Calu3 (cell line): Measurements from ENCODE around the gene TMEM170A. TPM values are rescaled to one million over a fixed set of nuclear protein-coding genes. Genes with fewer than 3 reads are reported as not detected.

Experiments
- BruUV-seq: library from RNA; stranded (reverse); fragments of 400-500 nt; replicated peaks from 2 replicates; lab custom pipeline; 2021; lab: Mats Ljungman, UMichigan
- CTCF ChIA-PET: fragments of 300-600 bp; sonication (Branson Sonifier 250); formaldehyde crosslinking; loops from one replicate; lab custom pipeline; 2022; ENCODE audit warnings: antibody characterized with exemption; lab: Charles Lee
- DNase-seq: peaks from one replicate; pipeline ENCODE4 v3.0.0; 2022
- H3K27ac Mint-ChIP-seq: one replicate; pipeline ENCODE4 v1.8.0; 2022; ENCODE audit warnings: mixed read lengths; ENCODE audit not compliant: unreplicated experiment
- H3K27me3 Mint-ChIP-seq: one replicate; pipeline ENCODE4 v1.8.0; 2022; ENCODE audit warnings: mixed read lengths; ENCODE audit not compliant: unreplicated experiment
- H3K36me3 Mint-ChIP-seq: one replicate; pipeline ENCODE4 v1.8.0; 2022; ENCODE audit warnings: mild to moderate bottlenecking, moderate library complexity, mixed read lengths; ENCODE audit not compliant: insufficient read depth, unreplicated experiment
- H3K4me1 Mint-ChIP-seq: one replicate; pipeline ENCODE4 v1.8.0; 2022; ENCODE audit warnings: mild to moderate bottlenecking, low read depth, mixed read lengths; ENCODE audit not compliant: unreplicated experiment
- H3K4me3 Mint-ChIP-seq: one replicate; pipeline ENCODE4 v1.8.0; 2022; ENCODE audit warnings: mild to moderate bottlenecking, low read depth, moderate library complexity, mixed read lengths; ENCODE audit not compliant: unreplicated experiment
- H3K9me3 Mint-ChIP-seq: one replicate; pipeline ENCODE4 v1.8.0; 2022; ENCODE audit warnings: low read depth, mixed read lengths; ENCODE audit not compliant: unreplicated experiment
- intact Hi-C: fragments of 100-400 bp; cut with micrococcal nuclease; formaldehyde crosslinking; loops from one replicate; pipeline ENCODE4 v1.10.0; 2022; ENCODE audit not compliant: unreplicated experiment
- total RNA-seq: library from RNA; stranded (reverse); gene quantifications from 2 replicates; pipeline ENCODE4 v1.2.3, GENCODE V29; 2022
- TF ChIP-seq, protein P1 (sequence below): fragments of 200-600 bp; IDR thresholded peaks from one replicate; pipeline ENCODE4 v1.8.0; 2022; ENCODE audit warnings: antibody characterized with exemption; ENCODE audit not compliant: unreplicated experiment

TMEM170A gene
- total RNA-seq, 1 experiment from 2014 or later: 52.5 TPM

GRCh38 chr16:75406943-75407342, 57.5 kb downstream of the TMEM170A start:
- no peak overlapping the region for H3K4me3 Mint-ChIP-seq
- CTCF ChIA-PET: no interaction called here
- intact Hi-C loops: no loop called here
- H3K27ac Mint-ChIP-seq: no peak overlapping the region
- H3K27me3 Mint-ChIP-seq: no peaks in the 10 kb centered on the region
- no TSS peak for BruUV-seq
- H3K4me1 Mint-ChIP-seq: no peaks in the 10 kb centered on the region
- no peaks in the 10 kb centered on the region for H3K9me3 Mint-ChIP-seq
- H3K36me3 Mint-ChIP-seq: peaks cover 30% of the 10 kb centered on the region
- DNase-seq: no peak
- TF ChIP-seq, protein P1, sequence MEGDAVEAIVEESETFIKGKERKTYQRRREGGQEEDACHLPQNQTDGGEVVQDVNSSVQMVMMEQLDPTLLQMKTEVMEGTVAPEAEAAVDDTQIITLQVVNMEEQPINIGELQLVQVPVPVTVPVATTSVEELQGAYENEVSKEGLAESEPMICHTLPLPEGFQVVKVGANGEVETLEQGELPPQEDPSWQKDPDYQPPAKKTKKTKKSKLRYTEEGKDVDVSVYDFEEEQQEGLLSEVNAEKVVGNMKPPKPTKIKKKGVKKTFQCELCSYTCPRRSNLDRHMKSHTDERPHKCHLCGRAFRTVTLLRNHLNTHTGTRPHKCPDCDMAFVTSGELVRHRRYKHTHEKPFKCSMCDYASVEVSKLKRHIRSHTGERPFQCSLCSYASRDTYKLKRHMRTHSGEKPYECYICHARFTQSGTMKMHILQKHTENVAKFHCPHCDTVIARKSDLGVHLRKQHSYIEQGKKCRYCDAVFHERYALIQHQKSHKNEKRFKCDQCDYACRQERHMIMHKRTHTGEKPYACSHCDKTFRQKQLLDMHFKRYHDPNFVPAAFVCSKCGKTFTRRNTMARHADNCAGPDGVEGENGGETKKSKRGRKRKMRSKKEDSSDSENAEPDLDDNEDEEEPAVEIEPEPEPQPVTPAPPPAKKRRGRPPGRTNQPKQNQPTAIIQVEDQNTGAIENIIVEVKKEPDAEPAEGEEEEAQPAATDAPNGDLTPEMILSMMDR: no peak

DNA sequence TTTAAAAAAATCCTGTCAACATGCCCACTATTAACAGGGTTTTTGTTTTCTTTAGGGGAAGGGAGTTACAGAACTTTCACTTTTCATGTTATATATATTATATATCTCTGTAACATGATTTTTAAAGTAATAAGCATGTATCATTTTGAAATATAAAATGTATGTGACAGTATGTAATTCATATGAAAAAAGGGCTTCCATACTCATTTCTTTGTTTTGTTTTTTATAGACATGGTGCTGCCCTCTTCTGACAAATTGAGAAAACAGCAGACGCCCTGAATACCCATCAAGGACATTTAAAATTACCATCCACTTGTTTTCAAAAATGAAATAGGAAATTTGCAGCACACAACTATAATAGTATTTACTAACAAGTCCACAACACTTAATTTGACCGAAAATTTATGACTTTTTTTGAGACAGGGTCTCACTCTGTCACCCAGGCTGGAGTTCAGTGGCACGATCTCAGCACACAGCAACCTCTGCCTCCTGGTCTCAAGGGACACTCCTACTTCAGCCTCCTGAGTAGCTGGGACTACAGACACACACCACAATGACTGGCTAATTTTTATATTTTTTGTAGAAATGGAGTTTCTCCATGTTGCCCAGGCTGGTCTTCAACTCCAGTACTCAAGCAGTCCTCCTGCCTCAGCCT, 61.5 kb downstream of the TMEM170A start:
- TF ChIP-seq, protein P1: peak; percentile 70
- no TSS peak for BruUV-seq
- Mint-ChIP-seq H3K4me1 (no peaks in the 10 kb centered on the region), H3K4me3 (no peak overlapping the region), H3K36me3 (peaks cover 22% of the 10 kb centered on the region), H3K27me3 (no peaks in the 10 kb centered on the region), H3K9me3 (no peaks in the 10 kb centered on the region), H3K27ac (no peak overlapping the region)
- CTCF ChIA-PET: interaction anchor here (0.9 kb wide), 1 partner anchor 204 kb away, joined by 11 read pairs; no protein-coding TSS in a partner anchor
- intact Hi-C loops: loop anchor here (1.0 kb wide), 1 partner anchor 204 kb away; no protein-coding TSS in a partner anchor
- DNase-seq: peak; percentile 18

- H3K9me3 Mint-ChIP-seq: no peaks in the 10 kb centered on the region
- TF ChIP-seq, protein P1: no peak
- H3K27me3 Mint-ChIP-seq: no peaks in the 10 kb centered on the region
- H3K27ac Mint-ChIP-seq: no peak overlapping the region
- no peak overlapping the region for H3K4me3 Mint-ChIP-seq
- intact Hi-C loops: no loop called here
- CTCF ChIA-PET: interaction anchor here (0.9 kb wide), 1 partner anchor 203 kb away, joined by 11 read pairs; no protein-coding TSS in a partner anchor
- BruUV-seq: no TSS peak
- DNase-seq: no peak
- no peaks in the 10 kb centered on the region for H3K4me1 Mint-ChIP-seq
- peaks cover 22% of the 10 kb centered on the region for H3K36me3 Mint-ChIP-seq
Measured at GRCh38 chr16:75402159-75402820, 62.2 kb downstream of the TMEM170A start.

DNA sequence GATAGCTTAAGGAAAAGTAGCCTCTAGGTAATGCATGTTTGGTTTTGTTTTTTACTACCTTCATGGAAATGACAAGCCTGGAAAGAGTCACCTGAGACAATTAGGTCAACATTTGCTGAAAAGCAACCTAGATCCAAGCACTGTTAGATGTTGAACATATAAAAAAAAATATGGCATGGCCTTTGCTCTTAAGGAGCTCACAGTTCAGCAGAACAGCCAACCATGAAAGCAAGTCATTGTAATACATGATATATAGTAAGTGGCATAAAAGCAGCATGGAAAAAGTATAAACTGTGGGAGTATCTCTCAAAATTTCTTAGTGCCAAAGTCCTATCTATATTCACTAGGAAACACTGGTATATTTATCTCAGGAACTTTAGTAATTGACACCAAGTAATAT, 62.8 kb downstream of the TMEM170A start:
- Mint-ChIP-seq H3K4me1 (no peaks in the 10 kb centered on the region), H3K9me3 (no peaks in the 10 kb centered on the region), H3K27me3 (no peaks in the 10 kb centered on the region), H3K27ac (no peak overlapping the region), H3K4me3 (no peak overlapping the region), H3K36me3 (peaks cover 22% of the 10 kb centered on the region)
- intact Hi-C loops: no loop called here
- TF ChIP-seq, protein P1: no peak
- DNase-seq: no peak
- CTCF ChIA-PET: interaction anchor here (0.5 to 0.9 kb wide), 3 partner anchors 95 to 202 kb away, joined by 3 to 11 read pairs (median 4); no protein-coding TSS in a partner anchor
- no TSS peak for BruUV-seq
